Activated naive CD8-positive, alpha-beta T cell (primary cell): Measurements from ENCODE around the gene NPNT.

ENCODE experiments used
- H3K27ac Mint-ChIP-seq: one replicate; pipeline ENCODE4 v1.8.0; 2021; ENCODE audit warnings: mixed read lengths
- H3K27me3 Mint-ChIP-seq: one replicate; pipeline ENCODE4 v1.8.0; 2021; ENCODE audit warnings: mixed read lengths
- H3K36me3 Mint-ChIP-seq: one replicate; pipeline ENCODE4 v1.8.0; 2021; ENCODE audit warnings: mixed read lengths
- H3K4me1 Mint-ChIP-seq: one replicate; pipeline ENCODE4 v1.8.0; 2021; ENCODE audit warnings: low read depth, mixed read lengths
- H3K4me3 Mint-ChIP-seq: one replicate; pipeline ENCODE4 v1.8.0; 2021; ENCODE audit warnings: mild to moderate bottlenecking, mixed read lengths
- H3K9me3 Mint-ChIP-seq: one replicate; pipeline ENCODE4 v1.8.0; 2021; ENCODE audit warnings: low read depth, mixed read lengths

The NPNT gene

DNA sequence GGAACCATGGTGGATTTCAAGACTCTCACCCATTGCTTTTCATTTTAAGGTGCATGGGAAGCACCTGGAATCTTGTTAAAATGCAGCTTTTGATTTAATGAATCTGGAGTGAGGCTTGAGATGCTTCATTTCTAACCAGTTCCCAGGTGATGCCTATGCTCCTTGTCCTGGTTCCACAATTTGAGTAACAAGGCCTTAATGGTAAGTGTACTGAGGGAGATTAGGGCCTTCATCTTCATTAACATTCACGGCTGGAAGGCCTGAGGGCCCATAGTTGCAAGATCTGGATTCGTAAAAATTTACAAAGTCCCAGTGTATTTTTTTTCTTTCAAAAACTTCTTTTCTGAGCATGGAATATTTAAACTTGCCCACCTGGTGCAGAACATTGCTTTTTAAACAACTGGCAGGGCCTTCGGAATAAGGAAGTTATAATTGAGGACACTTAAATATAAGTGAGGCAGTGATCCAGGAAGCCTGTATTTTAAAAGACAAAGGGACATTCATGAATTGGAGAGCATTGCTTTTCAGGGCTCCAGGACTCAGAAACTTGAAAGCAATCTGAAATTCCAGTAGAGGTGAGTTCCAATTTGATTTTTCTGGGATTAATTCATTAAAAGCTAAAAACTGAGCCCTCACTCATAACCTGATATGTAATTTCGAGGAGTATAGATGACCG lies 77.8 kb downstream of the NPNT start:
- Mint-ChIP-seq H3K9me3 (peaks cover 3% of the 10 kb centered on the region), H3K36me3 (no peaks in the 10 kb centered on the region), H3K27me3 (peaks cover 4% of the 10 kb centered on the region), H3K4me3 (no peak overlapping the region), H3K4me1 (no peaks in the 10 kb centered on the region), H3K27ac (no peak overlapping the region)

DNA sequence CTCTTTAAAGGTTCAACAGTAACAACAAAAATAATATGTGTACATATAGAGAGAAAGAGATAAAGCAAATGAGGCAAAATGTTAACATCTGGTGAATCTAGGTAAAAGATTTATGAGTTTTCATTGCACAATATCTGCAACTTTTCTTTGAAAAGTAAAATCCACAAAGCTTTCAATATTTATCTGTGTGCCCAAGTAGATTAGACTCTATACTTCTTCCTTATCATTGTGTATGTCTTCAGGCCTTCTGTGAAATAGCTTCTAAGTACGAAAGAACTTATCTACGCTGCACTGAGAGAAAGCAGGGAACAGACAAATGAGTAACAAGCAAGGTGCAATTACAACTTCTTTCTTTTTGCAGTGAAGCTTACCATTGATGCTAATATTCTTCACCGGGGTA lies 81.6 kb downstream of the NPNT start:
- peaks cover 3% of the 10 kb centered on the region for H3K9me3 Mint-ChIP-seq
- H3K4me3 Mint-ChIP-seq: no peak overlapping the region
- H3K27me3 Mint-ChIP-seq: peaks cover 1% of the 10 kb centered on the region
- no peaks in the 10 kb centered on the region for H3K36me3 Mint-ChIP-seq
- no peak overlapping the region for H3K27ac Mint-ChIP-seq
- no peaks in the 10 kb centered on the region for H3K4me1 Mint-ChIP-seq

DNA sequence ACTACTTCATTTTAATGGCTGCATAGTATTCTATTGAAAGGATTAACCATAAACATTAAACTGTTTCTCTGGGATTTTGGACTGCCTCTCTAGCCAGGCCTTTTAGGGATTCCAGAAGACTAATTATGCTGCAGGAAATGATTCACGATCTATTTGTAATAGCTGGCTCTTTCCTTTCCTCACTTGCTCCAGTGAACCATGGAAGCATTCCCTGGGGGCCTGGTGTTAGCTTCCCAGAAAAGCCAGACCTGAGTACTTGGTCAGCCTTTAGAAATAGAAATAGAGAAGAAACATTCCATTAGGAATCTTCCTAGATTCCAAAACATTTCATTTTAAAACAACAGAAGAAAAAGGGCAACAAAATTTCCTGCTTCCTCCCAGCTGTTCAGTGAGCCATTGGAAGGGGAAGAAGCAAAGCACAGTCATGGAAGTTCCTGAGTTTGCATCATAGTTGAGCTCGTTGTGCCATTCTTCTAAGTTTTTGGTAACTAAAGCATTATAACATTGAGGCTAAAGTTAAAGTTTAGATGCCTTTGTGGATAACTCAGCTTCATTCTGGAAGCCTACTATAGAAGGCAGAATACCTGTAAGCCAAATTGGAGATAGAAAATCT lies 83.5 kb downstream of the NPNT start:
- Mint-ChIP-seq H3K9me3 (peaks cover 8% of the 10 kb centered on the region), H3K4me1 (no peaks in the 10 kb centered on the region), H3K36me3 (no peaks in the 10 kb centered on the region), H3K27me3 (no peaks in the 10 kb centered on the region), H3K4me3 (no peak overlapping the region), H3K27ac (no peak overlapping the region)

DNA sequence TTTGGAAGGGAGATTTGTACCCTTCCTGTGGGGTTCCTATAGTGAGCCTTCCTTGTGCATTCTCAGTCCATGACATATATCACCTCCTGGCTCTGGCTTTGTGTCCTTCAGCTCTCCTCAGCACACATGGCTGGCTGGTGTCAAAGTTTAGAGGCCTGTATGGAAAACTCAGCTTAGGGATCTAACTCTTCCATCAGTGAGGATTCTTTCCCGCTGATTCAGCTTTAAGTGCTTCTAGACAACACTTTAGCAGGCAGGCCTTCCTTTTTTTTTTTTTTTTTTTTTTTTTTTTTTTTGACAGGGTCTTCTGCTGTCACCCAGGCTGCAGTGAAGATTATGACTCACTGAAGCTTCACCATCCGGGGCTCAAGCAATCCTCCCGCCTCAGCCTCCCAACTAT lies 84.2 kb downstream of the NPNT start:
- Mint-ChIP-seq H3K36me3 (no peaks in the 10 kb centered on the region), H3K27me3 (no peaks in the 10 kb centered on the region), H3K4me3 (no peak overlapping the region), H3K4me1 (no peaks in the 10 kb centered on the region), H3K9me3 (peaks cover 8% of the 10 kb centered on the region), H3K27ac (no peak overlapping the region)

DNA sequence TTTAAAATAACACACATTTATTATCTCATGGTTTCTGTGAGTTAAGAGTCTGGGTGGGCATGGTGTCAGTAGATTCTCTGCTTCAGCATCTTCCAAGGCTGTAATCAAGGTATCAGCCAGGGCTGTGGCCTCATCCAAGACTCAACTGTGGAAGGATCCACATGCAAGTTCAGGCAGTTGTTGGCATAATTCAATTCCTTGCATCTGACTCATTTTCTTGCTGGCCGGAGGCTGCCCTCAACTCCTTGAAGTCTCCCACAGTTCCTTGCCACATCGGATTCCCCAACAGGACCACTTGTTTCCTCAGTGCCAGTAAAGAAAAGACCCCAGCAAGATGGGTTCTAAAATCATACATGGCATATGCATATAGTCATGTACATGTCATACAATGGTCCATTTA lies 93.4 kb downstream of the NPNT start:
- H3K9me3 Mint-ChIP-seq: peaks cover 5% of the 10 kb centered on the region

DNA sequence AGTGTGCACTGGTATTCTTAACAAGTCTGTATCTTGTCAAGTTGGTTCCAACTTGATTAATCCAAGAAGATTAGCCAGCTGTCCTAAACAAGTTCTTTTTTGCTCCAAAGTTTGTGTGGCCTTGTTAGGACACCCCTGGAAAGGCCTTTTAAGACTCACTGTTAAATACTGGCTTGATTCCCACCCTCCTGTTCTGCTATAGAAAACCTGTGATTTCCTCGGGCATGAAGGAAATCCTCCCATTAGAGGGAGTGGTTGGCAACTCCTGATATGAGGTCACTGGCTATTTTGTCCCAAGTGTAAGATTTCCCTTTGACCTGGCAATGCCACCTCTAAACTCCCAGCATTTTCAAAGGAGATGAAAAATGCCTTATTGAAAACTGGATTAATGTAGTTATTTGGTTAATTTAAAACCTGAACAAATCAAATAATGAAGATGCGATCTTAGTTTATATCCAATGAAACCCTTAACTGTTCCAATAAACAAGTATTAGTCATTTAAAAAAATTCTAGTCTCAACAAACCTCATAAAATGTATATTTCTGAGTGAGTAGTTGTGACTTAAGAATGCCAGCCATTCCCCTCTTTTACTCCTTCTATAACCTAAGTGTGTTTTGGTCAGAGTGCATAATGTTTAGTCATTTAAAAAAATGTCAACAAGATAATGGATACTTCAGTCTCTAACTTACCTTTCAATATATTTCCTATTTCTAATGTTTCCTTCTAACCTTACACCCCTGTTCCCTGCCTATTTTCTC lies 94.4 kb downstream of the NPNT start:
- peaks cover 4% of the 10 kb centered on the region for H3K9me3 Mint-ChIP-seq

More for the DNA sequence above, 93.4 kb downstream of the NPNT start:
- Mint-ChIP-seq H3K27ac (no peak overlapping the region), H3K36me3 (no peaks in the 10 kb centered on the region), H3K27me3 (peaks cover 5% of the 10 kb centered on the region), H3K4me3 (no peak overlapping the region), H3K4me1 (no peaks in the 10 kb centered on the region)

DNA sequence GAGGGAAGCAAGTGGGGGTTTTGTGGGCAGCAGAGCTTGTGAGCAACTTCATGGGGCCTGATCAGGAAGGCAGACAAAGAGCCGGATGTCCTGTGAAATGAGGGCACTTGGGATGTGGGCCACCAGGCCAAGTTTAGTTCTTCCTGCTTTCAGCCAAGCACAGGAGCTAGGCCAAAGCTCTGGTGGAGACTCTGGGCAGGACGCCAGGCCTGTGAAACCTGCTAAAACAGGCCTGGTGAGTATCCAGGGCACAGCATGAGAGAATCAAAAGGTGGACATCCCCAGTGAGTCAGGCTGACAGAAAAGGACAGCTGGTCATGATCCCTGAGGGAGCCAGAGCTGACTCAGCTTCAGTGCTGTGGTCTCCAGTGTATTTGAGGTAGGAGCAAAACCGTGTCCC lies 95.7 kb downstream of the NPNT start:
- H3K4me1 Mint-ChIP-seq: no peaks in the 10 kb centered on the region
- no peaks in the 10 kb centered on the region for H3K36me3 Mint-ChIP-seq
- H3K27ac Mint-ChIP-seq: no peak overlapping the region
- peaks cover 5% of the 10 kb centered on the region for H3K27me3 Mint-ChIP-seq
- H3K9me3 Mint-ChIP-seq: peaks cover 4% of the 10 kb centered on the region
- H3K4me3 Mint-ChIP-seq: no peak overlapping the region

More for the DNA sequence above, 94.4 kb downstream of the NPNT start:
- H3K27ac Mint-ChIP-seq: no peak overlapping the region
- no peaks in the 10 kb centered on the region for H3K36me3 Mint-ChIP-seq
- H3K27me3 Mint-ChIP-seq: peaks cover 5% of the 10 kb centered on the region
- no peaks in the 10 kb centered on the region for H3K4me1 Mint-ChIP-seq
- H3K4me3 Mint-ChIP-seq: no peak overlapping the region

DNA sequence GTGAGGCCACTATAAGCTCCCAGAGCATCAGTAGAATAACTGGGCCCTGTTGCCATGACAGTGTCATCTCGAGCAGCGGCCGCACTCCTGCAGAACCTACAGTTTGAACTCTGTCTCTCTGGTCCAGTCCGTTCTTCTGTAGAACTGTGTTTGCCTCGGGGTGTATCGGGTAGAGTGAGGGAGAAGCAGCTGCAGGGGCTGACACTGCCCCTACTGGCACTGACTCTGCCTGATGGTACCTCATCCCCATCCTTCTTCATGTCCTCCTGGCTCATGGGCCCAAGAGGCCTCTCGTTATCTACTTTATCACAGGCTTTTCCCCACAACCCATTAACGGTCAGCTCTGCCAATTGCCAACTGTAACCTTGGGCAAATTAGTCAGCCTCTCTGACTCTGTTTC lies 96.5 kb downstream of the NPNT start:
- Mint-ChIP-seq H3K4me1 (no peaks in the 10 kb centered on the region), H3K36me3 (no peaks in the 10 kb centered on the region), H3K27ac (no peak overlapping the region), H3K9me3 (peaks cover 4% of the 10 kb centered on the region), H3K27me3 (peaks cover 5% of the 10 kb centered on the region), H3K4me3 (no peak overlapping the region)

DNA sequence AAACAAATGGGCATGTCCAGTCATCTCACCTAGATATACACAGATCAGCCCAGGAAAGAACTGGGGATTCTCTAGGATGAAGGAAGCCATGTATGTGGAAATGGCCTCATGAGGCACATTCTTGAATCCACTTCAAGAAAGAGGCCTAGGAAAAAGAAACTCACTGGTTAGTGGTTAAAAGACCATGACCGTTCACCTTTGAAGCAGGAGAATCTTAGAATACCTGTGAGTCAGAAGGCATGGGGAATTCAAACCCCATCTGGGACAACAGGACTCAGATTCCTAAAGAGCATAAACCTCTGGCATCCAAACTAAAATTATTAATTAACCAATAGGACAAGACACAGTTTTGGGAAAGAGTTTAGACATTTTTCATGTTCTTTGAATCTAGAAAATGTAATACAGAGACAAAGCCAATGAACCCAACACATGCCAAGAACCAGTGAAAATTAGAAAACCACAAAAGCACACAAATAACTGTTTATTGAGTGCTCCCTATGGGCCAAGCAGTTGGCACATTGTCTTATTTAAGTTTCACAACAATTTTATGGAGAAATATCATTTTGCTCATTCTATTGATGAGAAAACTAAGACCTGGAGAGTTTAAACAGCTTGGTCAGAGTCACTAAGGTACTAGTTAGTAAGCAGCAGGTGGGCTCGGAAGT lies 97.5 kb downstream of the NPNT start:
- peaks cover 5% of the 10 kb centered on the region for H3K27me3 Mint-ChIP-seq
- no peak overlapping the region for H3K27ac Mint-ChIP-seq
- no peak overlapping the region for H3K4me3 Mint-ChIP-seq
- H3K4me1 Mint-ChIP-seq: no peaks in the 10 kb centered on the region
- H3K9me3 Mint-ChIP-seq: peaks cover 4% of the 10 kb centered on the region
- no peaks in the 10 kb centered on the region for H3K36me3 Mint-ChIP-seq

DNA sequence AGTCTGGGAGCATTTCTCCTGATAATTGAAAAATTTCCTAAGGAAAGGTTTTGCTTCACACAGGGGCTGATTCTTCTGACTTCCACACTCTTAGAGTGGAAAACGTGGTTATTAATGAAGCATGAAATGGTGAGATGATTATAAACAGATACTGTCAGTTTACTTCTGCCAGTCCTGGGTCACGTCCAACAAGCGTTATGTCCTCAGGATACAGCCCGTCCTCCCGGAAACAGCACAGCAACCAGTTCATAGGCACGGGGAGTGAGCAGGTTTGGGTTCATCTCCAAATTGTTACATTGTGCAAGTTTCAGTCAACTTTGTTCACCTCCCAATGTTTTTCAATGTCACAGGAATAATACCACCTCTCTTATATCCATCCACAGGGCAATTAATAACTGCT lies 98.8 kb downstream of the NPNT start:
- Mint-ChIP-seq H3K27ac (no peak overlapping the region), H3K4me3 (no peak overlapping the region), H3K4me1 (no peaks in the 10 kb centered on the region), H3K9me3 (no peaks in the 10 kb centered on the region), H3K36me3 (no peaks in the 10 kb centered on the region), H3K27me3 (peaks cover 5% of the 10 kb centered on the region)

DNA sequence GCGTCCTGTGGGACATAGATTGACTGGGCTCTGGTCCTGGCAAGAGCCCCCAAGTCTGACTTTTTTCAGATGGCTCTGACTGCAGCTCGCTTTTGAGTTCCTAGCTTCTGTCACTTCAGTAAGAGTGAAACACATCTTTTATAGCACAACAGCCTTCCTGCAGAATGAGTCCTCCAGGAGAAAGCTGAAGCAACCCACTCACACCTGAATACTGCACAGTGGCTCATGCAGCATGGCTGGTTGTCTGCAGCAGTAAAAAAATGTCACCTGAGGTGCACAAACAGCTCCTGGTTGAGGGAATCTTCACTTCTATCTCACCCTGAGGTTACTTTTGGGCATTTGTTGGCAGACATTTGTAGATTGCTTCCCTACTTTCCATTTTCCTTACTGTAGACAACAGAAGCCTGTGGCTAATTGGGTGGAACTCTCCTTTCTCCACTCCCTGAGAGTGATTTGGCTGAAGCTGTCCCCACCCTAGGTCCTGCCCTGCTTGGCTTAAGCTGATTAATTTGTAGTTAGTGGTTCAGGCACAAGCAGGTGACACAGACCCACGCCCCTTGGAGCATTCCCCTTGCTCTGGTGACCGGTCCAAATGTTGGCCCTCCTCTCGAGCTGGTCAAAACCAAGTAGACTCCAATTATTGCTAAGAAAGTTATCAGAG lies 99.7 kb downstream of the NPNT start:
- no peaks in the 10 kb centered on the region for H3K9me3 Mint-ChIP-seq
- H3K27me3 Mint-ChIP-seq: peaks cover 3% of the 10 kb centered on the region
- H3K36me3 Mint-ChIP-seq: no peaks in the 10 kb centered on the region
- H3K27ac Mint-ChIP-seq: no peak overlapping the region
- no peaks in the 10 kb centered on the region for H3K4me1 Mint-ChIP-seq
- H3K4me3 Mint-ChIP-seq: no peak overlapping the region

DNA sequence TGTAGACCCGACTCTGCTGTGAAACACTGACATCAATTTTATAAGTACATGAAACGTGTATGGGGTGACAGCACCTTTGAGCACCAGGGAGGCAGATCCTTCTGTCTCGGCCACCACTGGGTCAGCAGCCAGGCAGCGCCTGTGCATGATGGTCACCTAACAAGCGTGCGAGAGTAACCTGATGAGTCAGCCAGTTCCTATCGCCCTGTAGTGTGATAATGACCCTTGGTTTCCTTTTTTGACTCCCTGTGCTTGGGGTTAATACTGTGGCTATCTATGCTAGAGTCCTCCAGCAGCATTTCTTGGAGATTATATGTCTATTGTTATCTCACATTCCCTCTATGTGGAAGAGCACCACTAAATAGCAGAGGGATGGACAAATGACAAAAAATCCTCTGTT lies 101.6 kb downstream of the NPNT start:
- H3K36me3 Mint-ChIP-seq: no peaks in the 10 kb centered on the region
- H3K9me3 Mint-ChIP-seq: no peaks in the 10 kb centered on the region
- no peaks in the 10 kb centered on the region for H3K27me3 Mint-ChIP-seq
- no peak overlapping the region for H3K27ac Mint-ChIP-seq
- no peak overlapping the region for H3K4me3 Mint-ChIP-seq
- no peaks in the 10 kb centered on the region for H3K4me1 Mint-ChIP-seq

DNA sequence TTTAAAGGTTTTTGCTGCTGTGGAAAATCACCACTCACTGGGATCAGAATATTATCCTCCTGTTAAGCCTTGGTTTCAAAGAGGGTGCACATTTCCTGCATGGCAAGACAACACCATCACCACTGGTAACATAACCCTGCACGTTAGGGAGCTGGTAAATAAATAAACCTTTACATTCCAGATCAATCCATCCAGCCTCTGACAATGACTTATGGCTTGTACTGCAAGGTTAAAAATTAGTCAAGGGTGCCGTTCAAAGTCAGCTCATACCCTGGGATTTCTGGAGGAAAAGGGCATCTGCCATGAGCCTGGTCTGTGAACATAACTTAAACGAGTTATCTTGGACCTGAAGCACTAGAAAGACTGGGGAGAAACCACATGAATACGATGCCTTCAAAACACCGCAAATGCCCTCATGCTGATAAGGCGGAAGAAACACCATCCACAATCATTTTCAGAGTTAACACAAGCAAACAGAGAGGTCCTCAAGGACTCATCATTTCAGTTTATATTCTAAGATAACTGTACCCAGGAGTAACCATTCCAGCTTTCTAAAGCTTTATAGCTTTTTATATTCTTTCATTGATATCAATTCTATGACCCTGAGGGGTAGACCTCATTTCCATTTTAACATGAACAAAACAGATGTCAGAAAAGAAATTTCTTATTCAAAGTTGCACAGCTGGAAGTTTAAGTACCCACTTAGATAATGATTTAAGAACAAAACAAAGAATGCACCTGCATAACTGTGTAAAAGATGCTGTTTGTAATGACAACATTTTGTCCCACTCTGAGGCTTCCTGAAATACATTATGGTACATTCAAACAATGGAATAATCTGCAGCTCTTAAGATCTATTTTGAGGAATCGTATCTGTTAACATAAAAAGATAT lies 103.1 kb downstream of the NPNT start:
- Mint-ChIP-seq H3K27me3 (no peaks in the 10 kb centered on the region), H3K4me3 (no peak overlapping the region), H3K36me3 (no peaks in the 10 kb centered on the region), H3K27ac (no peak overlapping the region), H3K9me3 (no peaks in the 10 kb centered on the region), H3K4me1 (no peaks in the 10 kb centered on the region)

DNA sequence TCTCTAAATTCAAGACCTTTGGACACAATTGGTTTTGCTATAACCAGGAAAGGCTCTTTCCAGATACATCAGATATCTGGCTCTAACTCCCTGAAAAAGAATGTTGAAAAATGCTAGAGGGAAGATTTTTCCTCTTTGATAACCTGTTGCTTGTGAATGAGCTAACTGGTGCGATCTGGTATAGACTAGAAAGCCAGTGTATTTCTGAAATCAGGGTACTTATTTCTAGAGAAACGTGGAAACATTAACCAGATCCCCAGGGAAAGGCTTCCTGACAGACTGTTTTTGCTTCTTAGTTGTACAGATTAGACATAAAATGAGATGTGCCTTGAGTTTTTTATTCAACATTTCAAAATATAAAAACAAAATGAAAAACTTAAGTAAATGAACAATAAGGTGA lies 107.7 kb downstream of the NPNT start:
- peaks cover 3% of the 10 kb centered on the region for H3K9me3 Mint-ChIP-seq
- H3K4me3 Mint-ChIP-seq: no peak overlapping the region
- H3K27ac Mint-ChIP-seq: no peak overlapping the region
- H3K27me3 Mint-ChIP-seq: no peaks in the 10 kb centered on the region
- no peaks in the 10 kb centered on the region for H3K36me3 Mint-ChIP-seq
- no peaks in the 10 kb centered on the region for H3K4me1 Mint-ChIP-seq
